WERI-Rb-1 (cell line): ENCODE results near the gene CUL4A.

Source experiments
- DNase-seq: peaks from one replicate; pipeline ENCODE4 v3.0.0-alpha.2; 2020
- H3K27ac ChIP-seq: fragments of 250-450 bp; sonication (Bioruptor Pico); 2 replicates; pipeline ENCODE4 v1.5.1; 2020; ENCODE audit warnings: mild to moderate bottlenecking, moderate library complexity
- H3K27me3 ChIP-seq: fragments of 250-450 bp; sonication (Bioruptor Pico); 2 replicates; pipeline ENCODE4 v1.5.1; 2021; ENCODE audit warnings: mild to moderate bottlenecking, low read depth, moderate library complexity; ENCODE audit not compliant: insufficient read depth, severe bottlenecking
- H3K36me3 ChIP-seq: fragments of 250-450 bp; sonication (Bioruptor Pico); 2 replicates; pipeline ENCODE4 v1.5.1; 2020; ENCODE audit warnings: mild to moderate bottlenecking, moderate library complexity
- H3K4me3 ChIP-seq: 2 replicates; pipeline ENCODE4 v1.5.1; 2011; ENCODE audit warnings: low read depth, mild to moderate bottlenecking, control low read depth, low read length
- H3K9me3 ChIP-seq: fragments of 250-450 bp; sonication (Bioruptor Pico); 2 replicates; pipeline ENCODE4 v1.5.1; 2021; ENCODE audit warnings: mild to moderate bottlenecking, moderate library complexity; ENCODE audit not compliant: severe bottlenecking
- TF ChIP-seq, protein P1 (sequence below): IDR thresholded peaks from 2 replicates; pipeline ENCODE4 v1.5.1; 2011; ENCODE audit warnings: low read depth, mild to moderate bottlenecking, control low read depth, inconsistent platforms, low read length

CUL4A gene

DNA sequence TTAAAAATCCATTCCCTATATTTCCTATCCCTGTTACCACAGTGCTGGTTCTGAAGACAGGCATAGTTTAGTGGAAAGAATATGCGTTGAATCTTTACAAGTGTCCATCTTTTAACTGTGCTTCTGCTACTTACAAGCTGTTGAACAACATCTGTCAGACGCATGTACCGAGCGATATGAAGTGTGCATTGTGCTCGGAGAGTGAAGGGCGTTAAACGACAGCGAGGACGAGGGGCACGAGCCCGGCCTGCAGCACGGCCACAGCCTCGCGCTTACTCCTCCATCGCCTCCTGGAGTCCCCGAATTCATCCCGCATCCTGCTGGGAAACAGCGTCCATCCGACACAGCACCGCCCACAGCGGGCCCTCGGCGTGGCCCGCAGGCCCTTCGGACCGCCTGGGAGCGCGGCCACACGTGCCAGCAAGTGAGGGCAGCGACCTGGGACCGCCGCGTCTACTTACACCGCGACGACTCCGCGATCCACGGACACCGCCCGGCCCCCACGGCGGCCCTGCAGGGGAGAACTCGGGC lies 1.5 kb upstream of the CUL4A start:
- Histone ChIP-seq H3K36me3 (peaks cover 72% of the 10 kb centered on the region), H3K27me3 (no peaks in the 10 kb centered on the region), H3K4me3 (peak overlapping the region; percentile 89), H3K9me3 (no peaks in the 10 kb centered on the region), H3K27ac (peak overlapping the region; percentile 99)
- TF ChIP-seq, protein P1, sequence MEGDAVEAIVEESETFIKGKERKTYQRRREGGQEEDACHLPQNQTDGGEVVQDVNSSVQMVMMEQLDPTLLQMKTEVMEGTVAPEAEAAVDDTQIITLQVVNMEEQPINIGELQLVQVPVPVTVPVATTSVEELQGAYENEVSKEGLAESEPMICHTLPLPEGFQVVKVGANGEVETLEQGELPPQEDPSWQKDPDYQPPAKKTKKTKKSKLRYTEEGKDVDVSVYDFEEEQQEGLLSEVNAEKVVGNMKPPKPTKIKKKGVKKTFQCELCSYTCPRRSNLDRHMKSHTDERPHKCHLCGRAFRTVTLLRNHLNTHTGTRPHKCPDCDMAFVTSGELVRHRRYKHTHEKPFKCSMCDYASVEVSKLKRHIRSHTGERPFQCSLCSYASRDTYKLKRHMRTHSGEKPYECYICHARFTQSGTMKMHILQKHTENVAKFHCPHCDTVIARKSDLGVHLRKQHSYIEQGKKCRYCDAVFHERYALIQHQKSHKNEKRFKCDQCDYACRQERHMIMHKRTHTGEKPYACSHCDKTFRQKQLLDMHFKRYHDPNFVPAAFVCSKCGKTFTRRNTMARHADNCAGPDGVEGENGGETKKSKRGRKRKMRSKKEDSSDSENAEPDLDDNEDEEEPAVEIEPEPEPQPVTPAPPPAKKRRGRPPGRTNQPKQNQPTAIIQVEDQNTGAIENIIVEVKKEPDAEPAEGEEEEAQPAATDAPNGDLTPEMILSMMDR = 0 out of 2 replicates have a peak, but pooled peaks have one; percentile 24
- peak; percentile 68 for DNase-seq

DNA sequence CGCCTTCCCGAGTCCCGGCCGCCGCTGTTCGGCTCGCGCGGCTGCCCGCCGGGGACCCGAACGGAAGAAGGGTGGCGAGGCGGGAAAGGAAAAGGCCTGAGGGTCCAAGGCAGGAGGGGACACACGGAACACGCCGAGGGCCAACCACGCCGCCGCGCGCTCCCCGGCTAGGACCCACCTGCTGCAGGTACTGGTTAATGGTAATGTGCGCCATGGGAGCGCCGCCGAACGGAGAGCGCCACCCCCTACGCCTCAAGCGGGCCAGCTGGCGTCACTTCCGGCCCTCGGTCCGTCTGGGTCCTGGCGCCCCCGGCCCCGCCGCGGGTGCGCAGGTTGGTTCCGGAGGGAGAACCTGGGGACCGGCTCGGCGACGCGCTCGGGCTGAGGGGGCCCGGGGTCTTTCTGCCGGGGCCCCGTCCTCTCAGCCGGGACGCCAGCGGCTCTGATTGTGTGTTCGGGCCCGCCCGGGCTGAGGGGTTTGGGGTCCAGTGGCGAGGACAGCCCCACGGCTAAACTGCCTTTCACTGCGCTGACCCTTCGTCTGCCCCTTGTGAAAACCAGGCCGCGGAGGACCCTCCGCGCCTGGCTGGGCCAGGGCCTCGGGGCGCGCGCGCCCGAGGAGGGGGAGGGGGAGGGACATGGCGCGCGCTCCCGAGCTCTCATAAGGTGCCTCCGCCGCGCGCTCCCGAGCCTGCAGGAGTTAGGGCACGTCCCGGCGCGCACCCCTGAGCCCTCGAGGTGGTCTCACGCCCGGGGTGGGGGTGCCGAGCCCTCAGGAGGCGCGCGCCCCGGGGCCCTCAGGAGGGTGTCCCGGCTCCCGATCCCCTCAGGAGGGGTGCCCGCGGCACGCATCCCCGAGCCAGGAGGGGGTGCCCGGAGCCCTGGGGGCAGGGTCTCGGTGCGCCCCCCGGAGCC lies 735 bp upstream of the CUL4A start, which contains the start of gene PCID2:
TSS of gene PCID2 (minus strand) at position 249 of the 915 bp plus-strand sequence. CDS start at position 214, 35 bp downstream.
- H3K27me3 ChIP-seq = no peaks in the 10 kb centered on the region
- TF ChIP-seq, protein P1 = 0 out of 2 replicates have a peak, but pooled peaks have one; percentile 24
- H3K36me3 ChIP-seq = peaks cover 70% of the 10 kb centered on the region
- DNase-seq = peak; percentile 99
- peak within 1 kb of the TSS; percentile 89 for H3K4me3 ChIP-seq
- no peaks in the 10 kb centered on the region for H3K9me3 ChIP-seq
- peak within 1 kb of the TSS; percentile 99 for H3K27ac ChIP-seq

DNA sequence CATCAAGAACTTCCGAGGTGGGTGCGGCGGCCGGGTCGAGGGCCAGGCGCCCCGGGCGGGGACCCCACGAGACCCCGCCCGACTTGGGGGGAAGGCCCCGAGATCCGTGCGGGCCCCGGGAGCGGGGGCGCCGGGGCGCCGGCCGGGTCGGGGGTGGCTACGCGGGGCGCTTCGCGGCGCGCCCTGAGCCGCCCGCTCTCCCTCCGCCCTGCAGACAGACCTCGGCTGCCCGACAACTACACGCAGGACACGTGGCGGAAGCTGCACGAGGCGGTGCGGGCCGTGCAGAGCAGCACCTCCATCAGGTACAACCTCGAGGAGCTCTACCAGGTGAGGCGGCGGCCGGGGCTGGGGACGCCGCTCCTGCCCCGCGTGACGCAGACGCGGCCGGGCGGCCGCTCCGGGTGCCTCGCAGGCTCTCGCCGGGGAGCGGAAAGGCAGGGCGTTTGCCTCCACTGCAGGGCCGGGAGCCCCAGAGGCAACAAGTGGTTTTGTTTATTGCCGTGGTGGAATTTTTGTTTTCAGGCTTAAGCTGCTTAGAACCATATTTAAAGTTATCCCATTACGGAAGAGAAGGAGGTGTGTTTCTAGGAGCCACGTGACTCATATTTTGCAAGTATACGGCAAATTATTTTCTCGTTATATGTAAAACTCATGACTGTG lies 477 bp downstream of the CUL4A start:
- Histone ChIP-seq H3K27ac (peak overlapping the region; percentile 99), H3K4me3 (peak overlapping the region; percentile 89), H3K9me3 (no peaks in the 10 kb centered on the region), H3K36me3 (peaks cover 64% of the 10 kb centered on the region), H3K27me3 (no peaks in the 10 kb centered on the region)
- DNase-seq = peak; percentile 84
- TF ChIP-seq, protein P1 = 0 out of 2 replicates have a peak, but pooled peaks have one; percentile 15

DNA sequence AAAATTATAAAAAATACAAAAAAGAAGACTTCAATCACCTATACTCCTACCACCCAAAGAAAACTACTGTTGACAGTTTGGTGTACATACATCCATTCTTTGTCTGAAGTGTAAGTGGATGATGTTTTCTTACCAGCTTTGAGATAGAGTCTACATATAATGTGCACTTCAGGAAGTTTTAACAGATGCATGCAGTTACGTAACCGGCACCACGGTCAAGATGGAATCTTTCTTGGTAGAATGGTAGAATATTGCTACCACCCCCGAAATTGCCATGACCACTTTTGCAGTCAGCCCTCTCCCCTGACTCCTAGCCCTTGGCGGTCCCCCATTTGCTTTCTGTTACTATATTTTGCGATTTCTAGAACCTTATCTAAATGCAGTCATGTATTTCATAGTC lies 1.4 kb downstream of the CUL4A start:
- no peaks in the 10 kb centered on the region for H3K9me3 ChIP-seq
- H3K36me3 ChIP-seq = peaks cover 55% of the 10 kb centered on the region
- H3K27me3 ChIP-seq = no peaks in the 10 kb centered on the region
- no peak for DNase-seq
- TF ChIP-seq, protein P1 = no peak
- peak overlapping the region; percentile 89; the same call in 1 of the 2 replicates for H3K4me3 ChIP-seq
- no peak overlapping the region for H3K27ac ChIP-seq

DNA sequence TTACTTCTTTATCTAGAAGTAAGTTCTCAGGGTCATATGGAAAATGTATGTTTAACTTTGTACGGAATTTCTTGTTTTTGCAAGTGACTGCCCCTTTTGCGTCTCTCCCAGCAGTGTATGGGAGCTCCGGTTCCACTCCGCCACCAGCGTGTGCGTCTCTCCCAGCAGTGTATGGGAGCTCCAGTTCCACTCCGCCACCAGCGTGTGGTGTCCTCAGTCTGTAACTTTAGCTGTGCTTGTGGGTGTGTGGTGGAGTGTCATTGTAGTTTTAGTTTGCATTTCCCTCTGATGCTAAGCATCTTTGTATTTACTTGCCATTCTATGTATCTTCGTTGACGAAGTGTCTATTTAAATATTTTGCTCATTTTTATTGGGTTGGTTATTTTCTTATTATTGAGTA lies 2.4 kb downstream of the CUL4A start:
- Histone ChIP-seq H3K36me3 (peaks cover 46% of the 10 kb centered on the region), H3K4me3 (no peak overlapping the region), H3K9me3 (no peaks in the 10 kb centered on the region), H3K27me3 (no peaks in the 10 kb centered on the region), H3K27ac (no peak overlapping the region)
- peak; percentile 61 for DNase-seq
- TF ChIP-seq, protein P1 = peak; percentile 78
